ENCODE results near the gene ANKRD60. TPM values are rescaled to one million over a fixed set of nuclear protein-coding genes. Genes with fewer than 3 reads are reported as not detected.

Gene ANKRD60
- total RNA-seq, 1 donor from 2014 or later: not detected

- H3K27me3 ChIP-seq: no peaks in the 10 kb centered on the region
- no peak for TF ChIP-seq CTCF (IDR thresholded peaks at IDR 0.05)
- H3K27ac ChIP-seq: no peak overlapping the region
- intact Hi-C loops (cut with DNase I): no loop called here
- H3K9me3 ChIP-seq: no peaks in the 10 kb centered on the region
- DNase-seq (ENCODE audit: low spot score in 2 of 2): no peak
- no peaks in the 10 kb centered on the region for H3K36me3 ChIP-seq
- H3K4me1 ChIP-seq: peaks cover 0 to 2% of the 10 kb centered on the region in 2 donors
- no peak overlapping the region for H3K4me3 ChIP-seq
Observed at GRCh38 chr20:58225452-58226200, 2.8 kb downstream of the ANKRD60 start.

DNA sequence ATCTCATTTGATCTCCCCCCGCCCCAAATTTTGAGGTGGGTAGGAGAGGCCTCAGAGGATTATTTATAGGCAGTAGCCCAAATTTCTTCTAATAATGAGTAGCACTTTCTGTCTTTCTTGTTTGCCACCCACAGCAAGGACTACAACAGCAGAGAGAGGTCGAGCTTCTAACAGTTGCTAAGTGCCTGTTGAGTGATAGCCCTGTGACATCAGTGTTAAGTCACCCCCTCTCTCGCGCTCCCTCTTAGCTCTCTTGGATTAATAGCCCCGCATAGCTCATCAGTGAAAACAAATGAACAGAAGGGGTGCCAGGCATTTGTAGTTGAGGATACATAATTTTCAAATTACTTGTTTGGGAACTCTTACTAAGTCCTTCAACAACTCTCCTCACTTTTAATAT is 3.5 kb downstream of the ANKRD60 start:
- no peaks in the 10 kb centered on the region for H3K36me3 ChIP-seq
- no peak for TF ChIP-seq CTCF (IDR thresholded peaks at IDR 0.05)
- no peaks in the 10 kb centered on the region for H3K9me3 ChIP-seq
- H3K4me1 ChIP-seq: peaks cover 0 to 2% of the 10 kb centered on the region in 2 donors
- no peak overlapping the region for H3K27ac ChIP-seq
- H3K27me3 ChIP-seq: no peaks in the 10 kb centered on the region
- DNase-seq (ENCODE audit: low spot score in 2 of 2): no peak
- H3K4me3 ChIP-seq: no peak overlapping the region
- intact Hi-C loops (cut with DNase I): no loop called here

GRCh38 chr20:58224097-58224496 is 4.4 kb downstream of the ANKRD60 start:
- intact Hi-C loops (cut with DNase I): no loop called here
- Histone ChIP-seq H3K27me3 (no peaks in the 10 kb centered on the region), H3K4me3 (no peak overlapping the region), H3K36me3 (no peaks in the 10 kb centered on the region), H3K4me1 (peaks cover 0 to 2% of the 10 kb centered on the region in 2 donors), H3K9me3 (peaks cover 0 to under 1% of the 10 kb centered on the region in 2 donors), H3K27ac (no peak overlapping the region)
- no peak for DNase-seq (ENCODE audit: low spot score in 2 of 2)
- TF ChIP-seq CTCF (IDR thresholded peaks at IDR 0.05): no peak

- Histone ChIP-seq H3K27ac (no peak overlapping the region), H3K4me1 (no peaks in the 10 kb centered on the region), H3K9me3 (peaks cover 0 to 5% of the 10 kb centered on the region in 2 donors), H3K36me3 (no peaks in the 10 kb centered on the region), H3K4me3 (no peak overlapping the region), H3K27me3 (no peaks in the 10 kb centered on the region)
- DNase-seq (ENCODE audit: low spot score in 2 of 2): no peak
- TF ChIP-seq CTCF (IDR thresholded peaks at IDR 0.05): no peak
- intact Hi-C loops (cut with DNase I): no loop called here
Observed at GRCh38 chr20:58223358-58223941, 5.0 kb downstream of the ANKRD60 start.

DNA sequence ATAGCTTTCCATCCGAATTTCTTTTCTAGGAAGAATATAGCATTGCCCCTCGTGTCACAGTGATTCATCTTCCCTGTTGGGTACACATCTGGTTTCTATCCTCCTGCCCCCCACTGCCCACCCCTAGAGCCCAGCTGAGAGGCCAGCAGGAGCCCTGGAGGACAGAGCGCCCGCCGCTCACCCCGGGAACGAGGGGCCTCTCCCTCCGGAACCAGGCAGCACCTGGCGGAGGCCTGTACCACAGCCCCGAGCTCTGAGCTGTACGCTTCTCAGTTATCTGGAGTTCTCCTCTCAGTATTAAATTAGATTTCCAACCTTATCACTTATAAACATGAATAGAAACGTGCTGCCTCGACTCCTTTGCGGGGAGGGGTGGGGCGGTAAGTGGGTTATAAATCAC is 6.0 kb downstream of the ANKRD60 start:
- H3K9me3 ChIP-seq: peaks cover 0 to 5% of the 10 kb centered on the region in 2 donors
- no peaks in the 10 kb centered on the region for H3K27me3 ChIP-seq
- no peak for DNase-seq (ENCODE audit: low spot score in 2 of 2)
- H3K27ac ChIP-seq: no peak overlapping the region
- H3K4me1 ChIP-seq: no peaks in the 10 kb centered on the region
- H3K4me3 ChIP-seq: no peak overlapping the region
- no peak for TF ChIP-seq CTCF (IDR thresholded peaks at IDR 0.05)
- H3K36me3 ChIP-seq: no peaks in the 10 kb centered on the region
- intact Hi-C loops (cut with DNase I): no loop called here
